Smooth muscle cell (in vitro differentiated cells): Measurements from ENCODE around the gene ARF6. TPM values are rescaled to one million over a fixed set of nuclear protein-coding genes. Genes with fewer than 3 reads are reported as not detected.

Source experiments
- DNase-seq: peaks from one replicate; lab custom pipeline; 2025; ENCODE audit not compliant: unreplicated experiment; lab: John Stamatoyannopoulos, UW
- H2AFZ ChIP-seq: fragments of 200-600 bp; sonication (generic); 2 replicates; pipeline ENCODE4 v1.6.0; 2016; ENCODE audit warnings: antibody characterized with exemption, low read depth, mild to moderate bottlenecking
- H3F3A ChIP-seq: fragments of 200-600 bp; sonication (generic); 2 replicates; pipeline ENCODE4 v1.6.0; 2017; ENCODE audit warnings: antibody characterized with exemption, low read depth
- H3K27ac ChIP-seq: fragments of 200-600 bp; sonication (generic); 2 replicates; pipeline ENCODE4 v1.5.1; 2016; ENCODE audit warnings: low read depth, mild to moderate bottlenecking
- H3K27me3 ChIP-seq: fragments of 200-600 bp; sonication (generic); 2 replicates; pipeline ENCODE4 v1.6.1; 2016; ENCODE audit warnings: low read depth, mild to moderate bottlenecking
- H3K36me3 ChIP-seq: fragments of 200-600 bp; sonication (generic); 2 replicates; pipeline ENCODE4 v1.5.1; 2016; ENCODE audit warnings: low read depth
- H3K4me1 ChIP-seq: fragments of 200-600 bp; sonication (generic); 2 replicates; pipeline ENCODE4 v1.5.1; 2016; ENCODE audit warnings: low read depth
- H3K4me2 ChIP-seq: fragments of 200-600 bp; sonication (generic); 2 replicates; pipeline ENCODE4 v1.6.0; 2016; ENCODE audit warnings: mild to moderate bottlenecking
- H3K4me3 ChIP-seq: fragments of 200-600 bp; sonication (generic); 2 replicates; pipeline ENCODE4 v1.5.1; 2016; ENCODE audit warnings: mild to moderate bottlenecking
- H3K79me2 ChIP-seq: fragments of 200-600 bp; sonication (generic); 2 replicates; pipeline ENCODE4 v1.6.0; 2016; ENCODE audit warnings: low read depth, mild to moderate bottlenecking
- H3K9ac ChIP-seq: fragments of 200-600 bp; sonication (generic); 2 replicates; pipeline ENCODE4 v1.6.0; 2016; ENCODE audit warnings: low read depth
- H3K9me3 ChIP-seq: fragments of 200-600 bp; sonication (generic); replicated peaks from 2 replicates; pipeline ENCODE4 v1.5.1; 2016; ENCODE audit warnings: low read depth
- H4K20me1 ChIP-seq: fragments of 200-600 bp; sonication (generic); 2 replicates; pipeline ENCODE4 v1.6.0; 2016; ENCODE audit warnings: low read depth
- whole genome bisulfite sequencing: methylation state at CpG from one replicate; pipeline ENCODE4 v1.1.7; 2016; ENCODE audit warnings: low lambda C conversion rate; 5-methylcytosine and 5-hydroxymethylcytosine counted together
- polyA plus RNA-seq: library from polyadenylated mRNA; unstranded; fragments of >200 nt; fragmentation: Nextera tagmentation; extraction: Ambion mirVana; gene quantifications from 2 replicates; pipeline ENCODE4 v1.2.1, GENCODE V29; 2016
- total RNA-seq: library from RNA; depleted of rRNA; stranded (reverse); fragments of >200 nt; gene quantifications from 2 replicates; pipeline ENCODE4 v1.2.3, GENCODE V29; 2014
- TF ChIP-seq, protein P1 (sequence below): fragments of 200-600 bp; sonication (generic); IDR thresholded peaks from 2 replicates; pipeline ENCODE4 v1.5.1; 2017; ENCODE audit warnings: borderline replicate concordance, mild to moderate bottlenecking, antibody characterized with exemption; ENCODE audit not compliant: insufficient read depth, poor library complexity, severe bottlenecking

Gene ARF6
- total and polyA plus RNA-seq, 2 experiments from 2014 or later, result 59.8 to 68.7 TPM

DNA sequence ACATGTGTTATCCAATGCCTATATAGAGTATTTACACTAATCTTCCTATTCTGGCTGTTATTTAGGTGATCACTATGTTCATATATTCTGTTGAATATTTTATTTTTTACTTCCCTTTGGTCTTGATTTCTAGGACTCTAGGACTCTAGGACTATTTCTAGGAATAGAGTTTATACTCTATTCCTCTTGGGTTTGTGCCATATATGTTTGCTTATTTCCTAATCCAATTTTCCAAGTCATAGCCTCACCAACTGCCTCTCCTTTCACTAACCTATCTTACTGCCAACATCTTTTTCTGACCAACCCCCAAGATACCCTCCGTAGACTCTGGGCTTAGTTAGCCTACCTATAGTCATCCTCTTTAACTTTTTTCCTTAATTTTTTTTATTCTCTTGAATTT, 28.5 kb downstream of the ARF6 start:
- Histone ChIP-seq H3K9me3 (no peaks in the 10 kb centered on the region), H3K4me1 (no peaks in the 10 kb centered on the region), H3K79me2 (no peaks in the 10 kb centered on the region), H3K27me3 (no peaks in the 10 kb centered on the region), H3K4me2 (no peak overlapping the region), H3F3A (peaks cover 2% of the 10 kb centered on the region), H2AFZ (no peak overlapping the region), H3K27ac (no peak overlapping the region), H3K9ac (no peak overlapping the region), H3K36me3 (no peaks in the 10 kb centered on the region), H3K4me3 (no peak overlapping the region), H4K20me1 (no peaks in the 10 kb centered on the region)
- TF ChIP-seq, protein P1, sequence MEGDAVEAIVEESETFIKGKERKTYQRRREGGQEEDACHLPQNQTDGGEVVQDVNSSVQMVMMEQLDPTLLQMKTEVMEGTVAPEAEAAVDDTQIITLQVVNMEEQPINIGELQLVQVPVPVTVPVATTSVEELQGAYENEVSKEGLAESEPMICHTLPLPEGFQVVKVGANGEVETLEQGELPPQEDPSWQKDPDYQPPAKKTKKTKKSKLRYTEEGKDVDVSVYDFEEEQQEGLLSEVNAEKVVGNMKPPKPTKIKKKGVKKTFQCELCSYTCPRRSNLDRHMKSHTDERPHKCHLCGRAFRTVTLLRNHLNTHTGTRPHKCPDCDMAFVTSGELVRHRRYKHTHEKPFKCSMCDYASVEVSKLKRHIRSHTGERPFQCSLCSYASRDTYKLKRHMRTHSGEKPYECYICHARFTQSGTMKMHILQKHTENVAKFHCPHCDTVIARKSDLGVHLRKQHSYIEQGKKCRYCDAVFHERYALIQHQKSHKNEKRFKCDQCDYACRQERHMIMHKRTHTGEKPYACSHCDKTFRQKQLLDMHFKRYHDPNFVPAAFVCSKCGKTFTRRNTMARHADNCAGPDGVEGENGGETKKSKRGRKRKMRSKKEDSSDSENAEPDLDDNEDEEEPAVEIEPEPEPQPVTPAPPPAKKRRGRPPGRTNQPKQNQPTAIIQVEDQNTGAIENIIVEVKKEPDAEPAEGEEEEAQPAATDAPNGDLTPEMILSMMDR, result no peak
- 94% methylated on average over 1 of the region's 1 CpG for WGBS
- no peak for DNase-seq

DNA sequence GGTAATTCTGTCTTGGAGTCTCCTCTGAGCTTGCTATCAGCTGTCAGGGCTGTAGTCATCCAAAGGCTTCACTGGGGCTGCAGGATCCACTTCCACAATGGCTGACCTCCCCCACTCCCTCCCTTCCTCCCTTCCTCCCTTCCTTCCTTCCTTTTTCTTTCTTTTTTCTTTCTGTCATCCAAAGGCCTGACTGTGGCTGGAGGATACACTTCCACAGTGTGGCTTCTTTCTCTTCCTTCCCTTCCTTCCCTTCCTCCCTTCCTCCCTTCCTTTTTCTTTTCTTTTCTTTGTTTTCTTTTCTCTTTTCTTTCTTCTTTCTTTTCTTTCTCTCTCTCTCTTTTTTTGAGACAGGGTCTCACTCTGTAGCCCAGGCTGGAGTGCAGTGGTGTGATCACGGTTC, 30.6 kb downstream of the ARF6 start:
- no peak overlapping the region for H3K4me2 ChIP-seq
- no peaks in the 10 kb centered on the region for H3K4me1 ChIP-seq
- WGBS, result 85% methylated on average over 1 of the region's 1 CpG
- no peak overlapping the region for H3K27ac ChIP-seq
- H3F3A ChIP-seq, result no peaks in the 10 kb centered on the region
- H2AFZ ChIP-seq, result no peak overlapping the region
- H3K79me2 ChIP-seq, result no peaks in the 10 kb centered on the region
- H3K9ac ChIP-seq, result no peak overlapping the region
- no peak for DNase-seq
- H4K20me1 ChIP-seq, result no peaks in the 10 kb centered on the region
- H3K36me3 ChIP-seq, result no peaks in the 10 kb centered on the region
- H3K4me3 ChIP-seq, result no peak overlapping the region
- H3K9me3 ChIP-seq, result no peaks in the 10 kb centered on the region
- H3K27me3 ChIP-seq, result no peaks in the 10 kb centered on the region
- TF ChIP-seq, protein P1, result no peak

DNA sequence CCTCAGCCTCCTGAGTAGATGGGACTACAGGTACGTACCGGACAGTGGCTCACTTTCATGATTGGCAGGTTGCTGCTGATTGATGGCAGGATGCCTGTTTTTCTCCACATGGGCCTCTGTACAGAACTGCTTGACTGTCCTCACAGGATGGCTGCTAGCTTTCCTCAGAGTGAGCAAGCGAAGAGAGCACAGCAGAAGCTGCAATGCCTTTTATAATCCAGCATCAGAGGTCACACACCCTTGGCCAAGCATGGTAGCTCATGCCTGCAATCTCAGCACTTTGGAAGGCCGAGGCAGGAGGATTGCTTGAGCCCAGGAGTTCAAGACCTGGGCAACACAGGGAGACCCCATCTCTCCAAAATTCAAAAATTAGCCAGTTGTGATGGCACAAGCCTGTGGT, 31.0 kb downstream of the ARF6 start:
- Histone ChIP-seq H3K4me1 (no peaks in the 10 kb centered on the region), H3K4me2 (no peak overlapping the region), H3K79me2 (no peaks in the 10 kb centered on the region), H3K27me3 (no peaks in the 10 kb centered on the region), H3K4me3 (no peak overlapping the region), H3K36me3 (no peaks in the 10 kb centered on the region), H3K27ac (no peak overlapping the region), H3K9ac (no peak overlapping the region), H3F3A (no peaks in the 10 kb centered on the region), H2AFZ (no peak overlapping the region), H3K9me3 (no peaks in the 10 kb centered on the region), H4K20me1 (no peaks in the 10 kb centered on the region)
- TF ChIP-seq, protein P1, result no peak
- DNase-seq, result no peak
- WGBS, result 94% methylated on average over 4 of the region's 4 CpGs

DNA sequence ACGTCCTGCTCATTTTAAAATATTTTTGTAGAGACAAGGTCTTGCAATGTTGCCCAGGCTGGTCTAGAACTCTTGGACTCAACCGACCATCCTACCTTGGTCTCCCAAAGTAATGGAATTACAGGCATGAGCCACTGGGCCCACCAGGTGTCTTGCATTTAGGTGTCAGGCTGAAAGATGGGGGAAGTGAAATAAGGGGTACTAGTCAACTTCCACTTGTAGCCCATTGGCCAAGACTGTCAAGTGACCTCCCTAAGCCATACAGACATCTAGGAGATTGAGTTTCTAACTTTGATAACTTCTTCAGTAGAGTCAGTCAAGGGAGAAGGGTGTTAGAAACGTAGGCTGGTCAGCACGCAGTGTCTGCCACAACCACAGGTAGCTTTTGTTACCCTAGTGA, 32.0 kb downstream of the ARF6 start:
- no peak overlapping the region for H2AFZ ChIP-seq
- H3K9me3 ChIP-seq, result no peaks in the 10 kb centered on the region
- 92% methylated on average over 4 of the region's 4 CpGs for WGBS
- H3K9ac ChIP-seq, result no peak overlapping the region
- no peaks in the 10 kb centered on the region for H3K79me2 ChIP-seq
- H3K4me1 ChIP-seq, result no peaks in the 10 kb centered on the region
- H3K36me3 ChIP-seq, result no peaks in the 10 kb centered on the region
- no peak for DNase-seq
- H3K27me3 ChIP-seq, result no peaks in the 10 kb centered on the region
- TF ChIP-seq, protein P1, result no peak
- H4K20me1 ChIP-seq, result no peaks in the 10 kb centered on the region
- H3K4me2 ChIP-seq, result no peak overlapping the region
- no peak overlapping the region for H3K4me3 ChIP-seq
- no peak overlapping the region for H3K27ac ChIP-seq
- no peaks in the 10 kb centered on the region for H3F3A ChIP-seq
